Brain pericyte (primary cell): ENCODE results near the gene CSNK1G2.

Experiments
- DNase-seq: peaks from one replicate; pipeline ENCODE4 v3.0.0-alpha.2; 2012; ENCODE audit warnings: low read depth, low spot score

Gene CSNK1G2

GRCh38 chr19:2016041-2016807, 75.3 kb downstream of the CSNK1G2 start:
- DNase-seq: no peak

- DNase-seq: no peak
These were observed 77.8 kb downstream of the CSNK1G2 start for GRCh38 chr19:2018752-2019151.

GRCh38 chr19:2021453-2022140, 80.6 kb downstream of the CSNK1G2 start:
- no peak for DNase-seq

GRCh38 chr19:2022289-2022688, 81.3 kb downstream of the CSNK1G2 start:
- DNase-seq: no peak

GRCh38 chr19:2026770-2027169, 85.8 kb downstream of the CSNK1G2 start:
- DNase-seq: no peak

- DNase-seq: no peak
These were observed 86.4 kb downstream of the CSNK1G2 start for GRCh38 chr19:2027361-2027760.
